NK-92 (cell line): ENCODE data around the gene PRDM16.
"Not testable (repeated sequence)": the region's sequence is repeated elsewhere in the genome, so short reads cannot be mapped to it uniquely, and the experiment has no call there.

Experiments used
- DNase-seq: peaks from one replicate; lab custom pipeline; 2025; ENCODE audit not compliant: unreplicated experiment; lab: John Stamatoyannopoulos, UW

PRDM16 gene

DNA sequence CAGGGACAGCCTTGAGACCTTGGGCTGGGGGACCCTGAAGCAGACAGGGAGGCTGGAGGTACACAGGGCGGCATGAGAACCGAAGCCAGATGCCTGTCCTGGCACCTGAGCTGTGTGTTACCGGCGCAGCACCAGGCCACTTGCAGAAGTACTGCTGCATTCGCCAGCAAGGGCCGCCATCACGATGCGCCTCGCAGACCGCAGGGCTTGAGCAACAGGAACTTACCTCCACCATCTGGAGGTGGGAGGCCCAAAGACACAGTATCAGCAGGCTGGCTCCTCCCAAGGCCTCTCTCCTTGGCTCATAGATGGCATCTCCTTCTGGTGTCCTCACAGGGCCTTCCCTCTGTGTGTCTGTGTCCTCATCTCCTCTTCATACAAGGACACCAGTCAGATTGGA is 90.1 kb downstream of the PRDM16 start:
- no peak for DNase-seq

DNA sequence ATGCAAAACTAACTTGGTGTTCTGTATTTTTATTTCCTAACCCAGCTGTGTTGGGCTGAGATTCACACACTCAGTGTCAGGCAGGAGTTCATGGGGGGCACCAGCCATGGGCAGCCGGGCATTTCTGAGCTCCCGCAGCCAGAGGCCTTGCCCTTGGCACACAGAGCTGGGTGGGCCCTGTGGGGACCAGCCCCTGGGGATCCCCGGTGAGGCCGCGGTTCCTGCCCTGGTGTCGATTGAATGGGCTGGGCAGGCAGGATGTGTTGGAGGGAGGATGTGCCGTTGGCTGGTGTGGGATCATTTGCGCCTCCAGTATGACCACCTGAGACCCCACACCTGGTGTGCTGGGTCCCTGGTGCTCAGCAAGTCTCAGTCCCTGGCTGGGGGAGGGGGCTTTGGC is 91.0 kb downstream of the PRDM16 start:
- DNase-seq = no peak

DNA sequence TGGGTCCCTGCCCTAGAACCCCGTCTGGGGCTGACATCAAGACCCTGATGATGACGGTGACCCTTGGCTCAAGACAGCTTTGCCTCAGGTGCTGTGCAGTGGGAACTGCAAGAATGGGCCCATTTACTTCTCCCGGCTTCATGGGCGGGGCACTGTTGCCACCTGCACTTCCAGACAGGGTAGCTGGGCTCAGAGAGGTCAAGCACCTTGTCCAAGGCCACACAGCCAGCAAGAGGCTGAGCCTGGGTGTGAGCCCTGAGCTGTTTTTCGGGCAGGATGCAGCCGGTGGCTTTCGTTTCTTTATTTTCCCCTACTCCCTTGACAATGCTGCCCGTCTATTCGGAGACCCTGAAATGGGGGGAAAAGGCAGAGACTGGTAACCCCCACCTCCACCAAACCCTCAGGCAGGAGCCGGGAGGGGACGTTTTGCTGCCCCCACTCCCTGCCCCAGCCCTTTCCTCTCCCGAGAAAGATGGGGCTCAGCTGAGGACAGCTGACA is 91.7 kb downstream of the PRDM16 start:
- no peak for DNase-seq

GRCh38 chr1:3161176-3161840 is 92.3 kb downstream of the PRDM16 start:
- DNase-seq = no peak

- DNase-seq = no peak
Measured at GRCh38 chr1:3162322-3162882, 93.4 kb downstream of the PRDM16 start.

DNA sequence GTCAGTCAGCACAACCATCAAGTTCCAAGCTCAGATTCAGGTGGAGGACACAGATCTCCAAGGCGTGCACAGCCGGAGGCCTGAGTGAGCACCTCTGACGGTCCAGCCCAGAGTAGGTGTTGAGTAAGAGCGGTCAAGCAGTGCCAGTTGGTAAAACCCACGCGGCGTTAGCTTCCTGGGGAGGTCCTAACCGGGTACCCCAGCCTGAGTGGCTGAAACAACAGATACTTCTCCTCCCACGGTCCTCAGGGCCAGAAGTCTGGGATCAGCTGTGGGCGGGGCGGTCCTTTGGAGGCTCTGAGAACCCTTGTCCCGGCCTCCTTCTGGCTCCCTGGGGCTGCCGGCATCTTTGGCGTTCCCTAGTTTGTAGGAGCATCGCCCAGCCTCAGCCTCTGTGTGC is 94.4 kb downstream of the PRDM16 start:
- DNase-seq = no peak

DNA sequence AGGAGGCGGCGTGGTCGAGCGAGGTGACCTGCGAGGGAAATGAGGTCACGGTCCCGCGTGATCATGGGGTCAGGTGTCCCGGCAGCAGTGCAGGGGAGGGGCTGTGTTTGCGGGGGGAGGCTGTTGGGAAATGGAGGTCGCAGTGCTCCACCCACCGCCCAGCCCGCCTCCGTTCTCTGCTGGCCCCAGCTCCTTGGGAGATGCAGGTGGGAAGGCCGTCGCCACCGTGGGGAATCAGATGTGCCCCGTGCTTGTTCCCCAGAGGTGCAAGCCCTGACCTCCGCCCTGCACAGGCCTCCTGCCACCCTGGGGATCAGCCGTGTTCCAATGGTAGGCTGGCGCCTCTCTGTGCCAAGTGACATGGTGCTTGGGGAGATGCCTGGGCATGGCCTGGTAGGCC is 95.7 kb downstream of the PRDM16 start:
- DNase-seq = no peak

DNA sequence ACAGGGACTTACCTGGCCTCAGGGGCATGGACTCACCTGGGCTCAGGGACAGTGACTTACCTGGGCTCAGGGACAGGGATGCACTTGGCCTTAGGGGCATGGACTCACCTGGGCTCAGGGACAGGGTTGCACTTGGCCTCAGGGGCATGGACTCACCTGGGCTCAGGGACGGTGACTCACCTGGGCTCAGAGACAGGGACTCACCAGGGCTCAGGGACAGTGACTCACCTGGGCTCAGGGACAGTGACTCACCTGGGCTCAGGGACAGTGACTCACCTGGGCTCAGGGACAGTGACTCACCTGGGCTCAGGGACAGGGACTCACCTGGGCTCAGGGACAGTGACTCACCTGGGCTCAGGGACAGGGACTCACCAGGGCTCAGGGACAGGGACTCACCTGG is 96.2 kb downstream of the PRDM16 start:
- not testable (repeated sequence) for DNase-seq

DNA sequence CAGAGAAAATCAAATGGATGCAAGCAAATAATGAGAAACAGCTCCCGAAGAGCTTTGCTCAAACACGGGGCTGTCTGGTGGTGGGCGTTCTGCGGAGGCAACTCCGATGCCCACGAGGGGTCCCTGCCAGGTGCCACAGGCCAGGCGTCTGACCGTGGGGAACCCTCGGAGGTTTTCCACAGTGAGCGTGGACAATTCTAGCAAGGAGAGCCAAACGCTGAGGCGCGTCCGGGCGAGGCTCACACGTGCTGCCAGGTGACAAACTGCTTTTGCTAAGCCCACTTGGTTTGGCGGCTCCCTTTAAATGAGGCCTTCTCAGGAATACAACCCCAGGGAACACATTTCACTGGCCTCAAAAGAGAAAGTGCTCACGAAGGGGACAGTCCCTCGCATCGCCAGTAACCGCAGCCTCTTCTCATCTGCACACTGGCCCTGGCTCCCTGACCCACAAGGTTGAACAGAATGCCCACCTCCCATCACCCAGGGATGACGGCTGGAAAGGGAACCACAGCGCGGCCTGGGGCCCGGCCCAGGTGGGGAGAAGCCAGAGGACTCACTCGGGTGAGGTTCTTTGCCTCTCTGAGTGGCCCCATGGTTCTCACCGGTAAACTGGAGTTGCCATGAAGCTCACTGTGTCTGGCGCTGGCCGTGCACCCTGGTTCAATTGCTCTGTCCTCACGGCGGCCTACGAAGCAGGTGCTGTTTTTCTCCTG is 97.4 kb downstream of the PRDM16 start:
- no peak for DNase-seq

DNA sequence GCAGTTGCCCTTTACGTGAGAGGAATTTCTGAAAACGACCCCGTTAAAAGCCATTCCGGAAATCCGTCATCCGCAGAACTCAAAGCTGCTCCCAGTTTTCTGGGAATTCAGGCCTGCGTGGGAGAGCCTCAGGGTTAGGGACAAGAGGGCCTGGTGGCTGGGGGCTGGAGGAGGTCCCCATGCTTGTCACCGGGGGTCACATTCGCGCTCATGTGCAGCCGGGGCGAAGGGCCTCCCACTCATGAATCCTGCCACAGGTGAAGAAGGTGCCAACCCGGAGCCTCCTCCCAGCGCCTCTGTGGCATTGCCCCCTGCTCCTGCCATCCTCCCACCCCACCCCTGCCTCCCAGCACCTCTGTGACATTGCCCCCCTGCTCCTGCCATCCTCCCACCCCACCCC is 98.3 kb downstream of the PRDM16 start:
- no peak for DNase-seq

DNA sequence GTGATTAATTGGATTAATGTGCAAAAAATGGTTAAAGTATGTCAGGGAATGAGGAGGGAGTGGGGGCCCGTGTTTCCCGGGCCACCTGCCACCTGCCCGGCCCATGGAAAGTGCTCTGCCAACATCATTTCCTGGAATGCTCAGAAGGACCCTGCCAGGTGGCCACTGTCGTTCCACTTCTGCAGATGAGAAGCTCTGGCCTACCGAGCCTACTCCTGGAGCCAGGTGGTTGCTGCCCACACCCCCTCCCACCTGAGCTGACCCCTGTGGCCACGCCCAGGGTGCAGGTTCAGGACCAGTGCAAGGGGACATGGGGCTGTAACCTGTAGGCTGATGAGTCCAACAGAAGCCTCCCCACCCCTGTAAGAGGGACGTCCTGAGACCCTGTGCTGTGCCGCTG is 99.7 kb downstream of the PRDM16 start:
- no peak for DNase-seq

DNA sequence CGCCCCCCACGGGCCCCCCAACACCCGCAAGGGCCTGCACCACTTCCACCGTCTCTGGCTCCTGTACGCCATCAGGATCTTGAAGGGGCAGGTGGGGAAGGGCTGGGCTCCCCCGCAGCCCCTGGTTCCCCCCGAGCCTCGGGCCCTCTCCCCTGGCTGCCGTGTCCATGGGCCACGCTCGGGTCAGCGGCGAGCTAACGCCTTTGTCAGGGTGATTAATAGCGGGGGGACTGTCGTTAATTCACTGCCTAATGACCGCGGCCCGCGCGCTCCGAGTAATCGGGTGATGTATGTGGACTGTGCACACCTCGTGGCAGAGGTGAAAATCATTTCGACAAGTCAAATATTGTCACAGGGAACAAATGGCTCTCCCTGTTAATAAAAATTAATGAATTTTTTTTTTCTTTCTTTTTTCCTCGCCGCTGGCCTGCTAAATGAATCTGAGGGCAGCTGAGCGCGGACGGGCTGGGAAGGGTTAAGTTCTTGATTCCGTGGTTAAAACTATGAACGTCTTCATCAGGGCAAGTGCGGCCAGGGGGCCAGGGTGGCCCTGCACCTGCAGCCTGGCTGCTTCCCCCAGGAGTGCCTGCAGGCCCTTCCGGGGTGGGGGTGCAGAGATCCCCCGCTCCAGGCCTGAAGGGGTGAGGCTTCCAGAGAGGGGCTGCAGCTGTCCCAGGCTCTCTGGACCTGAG is 100.8 kb downstream of the PRDM16 start:
- DNase-seq = no peak

- DNase-seq = no peak
Measured at GRCh38 chr1:3170561-3171453, 101.8 kb downstream of the PRDM16 start.

DNA sequence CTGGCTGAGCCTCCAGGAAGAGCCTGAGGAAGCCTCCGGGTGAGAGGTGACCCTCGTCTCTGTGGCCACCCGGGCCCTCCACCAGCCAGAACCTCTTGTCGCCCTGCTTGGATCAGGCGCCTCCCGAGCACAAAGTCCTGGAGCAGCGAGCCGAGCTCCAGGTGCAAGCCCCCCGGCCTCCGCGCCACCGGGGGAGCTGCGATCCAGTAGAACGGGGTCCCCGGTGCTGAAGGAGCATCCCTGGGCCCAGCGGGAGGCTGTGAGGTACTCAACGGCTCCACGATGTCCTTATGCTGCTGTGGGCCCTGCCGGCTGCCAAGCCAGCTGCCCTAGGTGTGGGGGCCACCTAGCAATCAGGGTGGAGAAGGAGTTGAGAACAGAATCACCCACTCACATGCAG is 102.8 kb downstream of the PRDM16 start:
- no peak for DNase-seq

DNA sequence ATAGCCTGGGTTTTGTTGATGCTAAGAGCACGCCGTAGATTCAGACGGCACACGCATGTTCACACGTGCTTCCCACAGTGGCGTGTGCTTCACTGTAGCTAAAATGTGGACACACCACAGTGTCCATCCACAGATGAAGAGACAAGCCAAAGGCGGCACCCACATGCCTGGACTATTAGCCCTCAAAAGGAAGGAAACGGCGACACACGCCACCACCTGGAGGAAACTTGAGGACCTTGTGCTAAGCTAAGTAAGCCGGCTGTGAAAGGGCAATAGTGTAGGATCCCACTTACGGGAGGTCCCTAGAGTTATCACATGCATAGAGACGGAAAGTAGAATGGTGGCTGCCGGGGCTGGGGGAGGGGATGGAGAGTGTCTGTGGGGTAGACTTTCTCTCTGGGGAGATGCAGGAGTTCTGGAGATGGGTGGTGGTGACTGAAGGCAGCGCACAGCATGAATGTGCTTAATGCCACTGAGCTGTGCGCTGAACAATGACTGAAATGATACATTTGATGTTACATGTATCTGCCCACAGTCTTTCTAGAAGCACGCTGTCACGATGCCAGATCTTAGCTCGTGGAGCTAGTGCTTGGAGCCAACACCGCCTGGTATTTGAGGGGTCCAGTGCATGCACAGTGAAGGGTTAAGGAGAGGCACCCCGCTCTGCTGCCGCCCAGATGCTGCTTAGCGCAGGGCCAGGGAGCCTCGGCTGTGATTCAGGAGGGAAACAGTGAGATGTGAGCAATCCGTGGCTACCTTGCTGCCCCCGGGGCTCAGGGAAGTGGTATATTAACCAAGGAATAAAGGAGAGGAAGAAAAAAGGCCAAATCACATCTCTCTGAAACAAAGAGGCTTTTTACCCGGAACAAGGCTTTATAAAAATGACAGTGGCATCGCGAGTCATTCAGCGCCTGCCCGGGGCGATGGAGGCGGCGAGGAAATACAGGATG is 103.7 kb downstream of the PRDM16 start:
- DNase-seq = no peak

- no peak for DNase-seq
Measured at GRCh38 chr1:3173381-3173980, 104.5 kb downstream of the PRDM16 start.

- DNase-seq = no peak
Measured at GRCh38 chr1:3174487-3175247, 105.7 kb downstream of the PRDM16 start.

DNA sequence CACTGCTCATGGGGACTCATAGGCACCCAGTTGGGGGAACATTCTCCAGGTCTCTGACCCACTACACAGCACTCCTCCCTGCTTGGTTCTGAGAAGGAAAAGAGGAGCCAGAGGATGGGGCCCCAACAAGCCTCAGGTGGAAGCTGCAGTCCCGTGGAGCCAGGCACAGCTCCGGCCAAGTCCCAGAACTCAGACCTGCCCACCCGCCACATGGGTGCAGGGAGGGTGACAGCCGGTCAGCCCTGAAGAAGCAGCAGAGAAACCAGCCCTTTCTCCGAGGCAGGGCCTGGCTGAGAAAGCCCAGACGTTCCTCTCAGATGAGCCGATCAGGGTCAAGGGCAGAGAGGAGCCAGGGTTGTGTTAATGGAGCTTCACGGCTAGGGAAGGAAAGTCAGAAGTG is 106.5 kb downstream of the PRDM16 start:
- DNase-seq = no peak

DNA sequence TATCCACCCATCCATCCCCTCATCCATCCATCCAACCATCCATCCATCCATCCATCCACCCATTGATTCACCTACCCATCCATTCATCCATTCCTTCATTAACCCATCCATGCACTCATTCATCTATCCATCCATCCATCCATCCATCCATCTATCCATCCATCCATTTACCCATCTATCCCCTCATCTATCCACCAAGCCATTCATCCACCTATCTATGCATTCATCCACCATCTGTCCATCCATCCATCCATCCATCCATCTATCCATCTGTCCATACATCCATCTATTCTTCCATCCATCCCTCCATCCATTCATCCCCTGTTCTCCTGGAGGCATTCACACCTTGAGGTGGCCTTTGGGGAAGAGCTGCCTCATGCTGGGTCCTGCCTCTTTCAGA is 107.0 kb downstream of the PRDM16 start:
- no peak for DNase-seq
